Glutamatergic neuron (in vitro differentiated cells): ENCODE results near the gene USP3. TPM values are rescaled to one million over a fixed set of nuclear protein-coding genes. Genes with fewer than 3 reads are reported as not detected.

Experiments used
- DNase-seq: peaks from one replicate; pipeline ENCODE4 v3.0.0; 2022
- H3K27ac Mint-ChIP-seq: one replicate; pipeline ENCODE4 v1.8.0; 2020; ENCODE audit warnings: mild to moderate bottlenecking, mixed read lengths, inconsistent platforms; ENCODE audit not compliant: unreplicated experiment
- H3K27me3 Mint-ChIP-seq: one replicate; pipeline ENCODE4 v1.8.0; 2020; ENCODE audit warnings: mild to moderate bottlenecking, moderate library complexity, mixed read lengths, inconsistent platforms; ENCODE audit not compliant: unreplicated experiment
- H3K36me3 Mint-ChIP-seq: one replicate; pipeline ENCODE4 v1.8.0; 2020; ENCODE audit warnings: mild to moderate bottlenecking, mixed read lengths, inconsistent platforms; ENCODE audit not compliant: unreplicated experiment
- H3K4me1 Mint-ChIP-seq: one replicate; pipeline ENCODE4 v1.8.0; 2020; ENCODE audit warnings: mild to moderate bottlenecking, low read depth, mixed read lengths, inconsistent platforms; ENCODE audit not compliant: unreplicated experiment
- H3K4me3 Mint-ChIP-seq: one replicate; pipeline ENCODE4 v1.8.0; 2020; ENCODE audit warnings: mild to moderate bottlenecking, mixed read lengths, inconsistent platforms; ENCODE audit not compliant: unreplicated experiment
- H3K9me3 Mint-ChIP-seq: one replicate; pipeline ENCODE4 v1.8.0; 2020; ENCODE audit warnings: mild to moderate bottlenecking, moderate library complexity, mixed read lengths, inconsistent platforms; ENCODE audit not compliant: unreplicated experiment
- total RNA-seq: library from RNA; stranded (reverse); fragmentation: NEBNext Ultra II Directional; extraction: Animal tissue kit (Norgen Biotek cat#: 25700); gene quantifications from one replicate; pipeline ENCODE4 v1.2.1, GENCODE V29; 2021; ENCODE audit not compliant: unreplicated experiment
- TF ChIP-seq, protein P1 (sequence below): fragments of 200-600 bp; sonication (generic); IDR thresholded peaks from one replicate; pipeline ENCODE4 v1.5.0; 2021; ENCODE audit not compliant: partially characterized antibody, unreplicated experiment

USP3 gene
- total RNA-seq, 1 donor from 2014 or later = 50.9 TPM

DNA sequence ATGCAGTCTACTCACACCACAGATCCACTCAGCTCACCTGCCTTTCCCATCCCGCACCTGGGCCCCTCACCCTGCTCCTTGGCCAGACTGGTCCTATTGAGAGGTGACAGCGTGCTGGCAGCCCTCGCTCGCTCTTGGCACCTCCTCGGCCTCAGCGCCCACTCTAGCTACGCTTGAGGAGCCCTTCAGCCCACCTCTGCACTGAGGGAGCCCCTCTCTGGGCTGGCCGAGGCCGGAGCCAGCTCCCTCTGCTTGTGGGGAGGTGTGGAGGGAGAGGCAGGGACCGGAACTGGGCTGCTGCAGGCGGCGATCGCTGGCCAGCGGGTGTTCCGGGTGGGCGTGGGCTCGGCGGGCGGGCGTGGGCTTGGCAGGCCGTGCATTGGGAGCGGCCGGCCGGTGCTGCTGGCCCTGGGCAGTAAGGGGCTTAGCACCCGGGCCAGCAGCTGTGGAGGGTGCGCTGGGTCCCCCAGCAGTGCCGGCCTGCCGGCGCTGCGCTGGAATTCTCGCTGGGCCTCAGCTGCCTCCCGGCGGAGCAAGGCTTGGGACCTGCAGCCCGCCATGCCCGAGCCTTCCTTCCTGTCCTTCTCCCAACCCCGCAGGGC, 45.5 kb upstream of the USP3 start:
- no peak overlapping the region for H3K27ac Mint-ChIP-seq
- peaks cover 4% of the 10 kb centered on the region for H3K4me1 Mint-ChIP-seq
- H3K9me3 Mint-ChIP-seq = peaks cover 2% of the 10 kb centered on the region
- no peak overlapping the region for H3K4me3 Mint-ChIP-seq
- H3K36me3 Mint-ChIP-seq = peaks cover 15% of the 10 kb centered on the region
- no peaks in the 10 kb centered on the region for H3K27me3 Mint-ChIP-seq
- no peak for DNase-seq
- TF ChIP-seq, protein P1, sequence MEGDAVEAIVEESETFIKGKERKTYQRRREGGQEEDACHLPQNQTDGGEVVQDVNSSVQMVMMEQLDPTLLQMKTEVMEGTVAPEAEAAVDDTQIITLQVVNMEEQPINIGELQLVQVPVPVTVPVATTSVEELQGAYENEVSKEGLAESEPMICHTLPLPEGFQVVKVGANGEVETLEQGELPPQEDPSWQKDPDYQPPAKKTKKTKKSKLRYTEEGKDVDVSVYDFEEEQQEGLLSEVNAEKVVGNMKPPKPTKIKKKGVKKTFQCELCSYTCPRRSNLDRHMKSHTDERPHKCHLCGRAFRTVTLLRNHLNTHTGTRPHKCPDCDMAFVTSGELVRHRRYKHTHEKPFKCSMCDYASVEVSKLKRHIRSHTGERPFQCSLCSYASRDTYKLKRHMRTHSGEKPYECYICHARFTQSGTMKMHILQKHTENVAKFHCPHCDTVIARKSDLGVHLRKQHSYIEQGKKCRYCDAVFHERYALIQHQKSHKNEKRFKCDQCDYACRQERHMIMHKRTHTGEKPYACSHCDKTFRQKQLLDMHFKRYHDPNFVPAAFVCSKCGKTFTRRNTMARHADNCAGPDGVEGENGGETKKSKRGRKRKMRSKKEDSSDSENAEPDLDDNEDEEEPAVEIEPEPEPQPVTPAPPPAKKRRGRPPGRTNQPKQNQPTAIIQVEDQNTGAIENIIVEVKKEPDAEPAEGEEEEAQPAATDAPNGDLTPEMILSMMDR = no peak

- DNase-seq = no peak
- Mint-ChIP-seq H3K27ac (no peak overlapping the region), H3K27me3 (no peaks in the 10 kb centered on the region), H3K9me3 (peaks cover 2% of the 10 kb centered on the region), H3K36me3 (peaks cover 15% of the 10 kb centered on the region), H3K4me3 (no peak overlapping the region), H3K4me1 (peaks cover 4% of the 10 kb centered on the region)
- TF ChIP-seq, protein P1 = no peak
Observed at GRCh38 chr15:63460210-63461155, 43.9 kb upstream of the USP3 start.

GRCh38 chr15:63461230-63461985, 43.0 kb upstream of the USP3 start:
- H3K27ac Mint-ChIP-seq = no peak overlapping the region
- H3K4me1 Mint-ChIP-seq = peaks cover 4% of the 10 kb centered on the region
- H3K4me3 Mint-ChIP-seq = no peak overlapping the region
- no peaks in the 10 kb centered on the region for H3K27me3 Mint-ChIP-seq
- TF ChIP-seq, protein P1 = no peak
- H3K9me3 Mint-ChIP-seq = peaks cover 2% of the 10 kb centered on the region
- DNase-seq = no peak
- peaks cover 15% of the 10 kb centered on the region for H3K36me3 Mint-ChIP-seq

GRCh38 chr15:63462088-63462487, 42.3 kb upstream of the USP3 start:
- Mint-ChIP-seq H3K27ac (no peak overlapping the region), H3K36me3 (peaks cover 15% of the 10 kb centered on the region), H3K4me1 (peaks cover 6% of the 10 kb centered on the region), H3K4me3 (no peak overlapping the region), H3K9me3 (peaks cover 2% of the 10 kb centered on the region), H3K27me3 (no peaks in the 10 kb centered on the region)
- no peak for DNase-seq
- TF ChIP-seq, protein P1 = no peak
